Ectodermal cell (in vitro differentiated cells): ENCODE data around the gene CBX4.
A peak's percentile ranks its signal among the peaks of the same experiment; 100 is the strongest.

Experiments
- H3K27ac ChIP-seq: 2 replicates; pipeline ENCODE4 v1.7.0; 2013; ENCODE audit warnings: mild to moderate bottlenecking, low read depth, low read length; ENCODE audit not compliant: insufficient read depth, poor library complexity, severe bottlenecking
- H3K27me3 ChIP-seq: 2 replicates; pipeline ENCODE4 v1.7.0; 2013; ENCODE audit warnings: mild to moderate bottlenecking, low read length; ENCODE audit not compliant: insufficient read depth, control insufficient read depth, poor library complexity, severe bottlenecking
- H3K36me3 ChIP-seq: one replicate; pipeline ENCODE4 v1.7.0; 2013; ENCODE audit warnings: low read length; ENCODE audit not compliant: control insufficient read depth, insufficient read depth
- H3K4me1 ChIP-seq: one replicate; pipeline ENCODE4 v1.7.0; 2013; ENCODE audit warnings: low read length; ENCODE audit not compliant: control insufficient read depth, insufficient read depth
- H3K4me3 ChIP-seq: 2 replicates; pipeline ENCODE4 v1.7.0; 2013; ENCODE audit warnings: low read depth, low read length, control low read depth; ENCODE audit not compliant: insufficient read depth
- H3K9me3 ChIP-seq: 2 replicates; pipeline ENCODE4 v1.7.0; 2013; ENCODE audit warnings: mild to moderate bottlenecking, low read length, moderate library complexity; ENCODE audit not compliant: control insufficient read depth
- WGBS, 2 experiments: methylation state at CpG; one replicate each; pipeline ENCODE4 v1.1.7; 2013; ENCODE audit warnings: missing lambda C conversion rate in 2 of 2; 5-methylcytosine and 5-hydroxymethylcytosine counted together

CBX4 gene

DNA sequence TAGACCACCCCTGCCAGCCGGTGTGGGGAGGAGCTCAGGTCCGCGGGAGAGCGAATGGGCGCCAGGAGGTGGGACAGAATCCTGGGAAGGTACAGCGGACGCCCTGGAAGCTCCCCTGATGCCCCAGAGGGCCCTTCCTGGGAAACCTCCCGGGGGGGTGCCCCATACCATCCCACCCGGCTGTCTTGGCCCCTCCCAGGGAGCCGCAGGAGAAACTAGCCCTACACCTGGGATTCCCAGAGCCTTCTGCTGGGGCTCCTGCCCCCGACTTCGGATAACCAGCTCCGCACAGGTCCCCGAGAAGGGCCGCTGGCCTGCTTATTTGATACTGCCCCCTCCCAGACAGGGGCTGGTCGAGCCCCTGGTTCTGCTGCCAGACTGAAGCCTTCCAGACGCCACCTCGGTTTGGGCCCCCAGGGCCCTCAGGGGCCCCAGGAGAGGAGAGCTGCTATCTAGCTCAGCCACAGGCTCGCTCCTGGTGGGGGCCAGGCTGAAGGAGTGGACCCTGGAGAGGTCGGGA, 3.0 kb upstream of the CBX4 start:
- Histone ChIP-seq H3K9me3 (no peaks in the 10 kb centered on the region), H3K4me3 (no peak overlapping the region), H3K4me1 (peaks cover 23% of the 10 kb centered on the region), H3K36me3 (no peaks in the 10 kb centered on the region), H3K27ac (no peak overlapping the region), H3K27me3 (peaks cover 80% of the 10 kb centered on the region)
- 3 to 5% methylated on average over 20 of the region's 20 CpGs for WGBS, 2 experiments

- Histone ChIP-seq H3K27me3 (peaks cover 86% of the 10 kb centered on the region), H3K36me3 (no peaks in the 10 kb centered on the region), H3K9me3 (no peaks in the 10 kb centered on the region), H3K4me1 (peaks cover 30% of the 10 kb centered on the region), H3K4me3 (no peak overlapping the region), H3K27ac (no peak overlapping the region)
- WGBS, 2 experiments, result 2 to 3% methylated on average over 55 of the region's 55 CpGs
Observed at GRCh38 chr17:79841369-79842135, 2.3 kb upstream of the CBX4 start.

- 5% methylated on average over 19 of the region's 19 CpGs for WGBS, 2 experiments
- H3K27me3 ChIP-seq, result peaks cover 88% of the 10 kb centered on the region
- H3K36me3 ChIP-seq, result no peaks in the 10 kb centered on the region
- no peaks in the 10 kb centered on the region for H3K9me3 ChIP-seq
- peaks cover 35% of the 10 kb centered on the region for H3K4me1 ChIP-seq
- no peak overlapping the region for H3K4me3 ChIP-seq
- H3K27ac ChIP-seq, result no peak overlapping the region
Observed at GRCh38 chr17:79840989-79841286, 1.7 kb upstream of the CBX4 start.

DNA sequence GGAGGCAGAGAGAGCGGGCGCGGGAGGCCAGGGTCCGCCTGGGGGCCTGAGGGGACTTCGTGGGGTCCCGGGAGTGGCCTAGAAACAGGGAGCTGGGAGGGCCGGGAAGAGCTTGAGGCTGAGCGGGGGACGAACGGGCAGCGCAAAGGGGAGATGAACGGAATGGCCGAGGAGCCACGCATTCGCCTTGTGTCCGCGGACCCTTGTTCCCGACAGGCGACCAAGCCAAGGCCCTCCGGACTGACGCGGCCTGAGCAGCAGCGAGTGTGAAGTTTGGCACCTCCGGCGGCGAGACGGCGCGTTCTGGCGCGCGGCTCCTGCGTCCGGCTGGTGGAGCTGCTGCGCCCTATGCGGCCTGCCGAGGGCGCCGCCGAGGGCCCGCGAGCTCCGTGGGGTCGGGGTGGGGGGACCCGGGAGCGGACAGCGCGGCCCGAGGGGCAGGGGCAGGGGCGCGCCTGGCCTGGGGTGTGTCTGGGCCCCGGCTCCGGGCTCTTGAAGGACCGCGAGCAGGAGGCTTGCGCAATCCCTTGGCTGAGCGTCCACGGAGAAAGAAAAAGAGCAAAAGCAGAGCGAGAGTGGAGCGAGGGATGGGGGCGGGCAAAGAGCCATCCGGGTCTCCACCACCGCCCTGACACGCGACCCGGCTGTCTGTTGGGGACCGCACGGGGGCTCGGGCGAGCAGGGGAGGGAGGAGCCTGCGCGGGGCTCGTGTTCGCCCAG, 1.2 kb upstream of the CBX4 start:
- H3K4me3 ChIP-seq, result no peak overlapping the region

DNA sequence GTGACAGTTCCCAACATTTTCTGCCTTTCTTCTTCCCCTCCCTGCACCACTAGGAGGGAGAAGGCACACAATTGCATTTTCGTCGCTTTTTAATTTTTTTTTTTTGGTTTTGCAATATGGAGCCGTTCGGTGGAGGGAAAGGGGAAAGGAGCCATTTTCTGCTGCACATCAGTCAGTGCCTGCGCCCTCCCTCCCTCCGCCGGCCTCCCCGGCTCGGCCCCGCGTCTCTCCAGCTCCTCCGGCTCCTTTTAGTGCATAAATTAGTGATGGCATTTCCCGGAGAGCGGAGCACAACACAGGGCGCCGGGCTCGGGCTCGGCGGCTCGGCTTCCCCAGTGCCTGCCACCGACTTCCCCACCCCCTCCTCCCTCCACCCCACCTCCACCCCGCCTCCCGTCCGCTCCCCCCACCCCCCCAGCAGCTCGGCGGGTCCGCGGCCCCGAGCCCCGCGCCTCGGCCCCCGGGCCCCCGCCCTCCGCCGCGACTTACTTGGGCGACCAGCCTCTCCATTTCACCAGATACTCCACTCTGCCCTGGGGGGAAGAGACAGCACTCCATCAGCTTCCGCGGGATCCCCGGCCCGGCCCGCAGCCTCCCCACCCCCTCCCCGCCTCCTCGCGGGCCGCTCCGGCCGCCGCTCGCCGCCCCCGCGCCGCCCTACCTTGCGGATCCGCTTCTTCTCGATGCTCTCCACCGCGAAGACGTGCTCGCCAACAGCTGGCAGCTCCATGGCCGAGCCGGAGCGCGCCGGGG, 542 bp downstream of the CBX4 start:
- 0 to 1% methylated on average over 60 to 63 of the region's 67 CpGs for WGBS, 2 experiments
- Histone ChIP-seq H3K9me3 (no peaks in the 10 kb centered on the region), H3K4me3 (peak overlapping the region; percentile 58), H3K36me3 (no peaks in the 10 kb centered on the region), H3K27ac (peak overlapping the region; percentile 50), H3K27me3 (peaks cover 88% of the 10 kb centered on the region), H3K4me1 (peaks cover 51% of the 10 kb centered on the region)

More for the DNA sequence above, 1.2 kb upstream of the CBX4 start:
- H3K4me1 ChIP-seq, result peaks cover 40% of the 10 kb centered on the region
- WGBS, 2 experiments, result 6 to 8% methylated on average over 74 of the region's 74 CpGs
- no peak overlapping the region for H3K27ac ChIP-seq
- H3K27me3 ChIP-seq, result peaks cover 88% of the 10 kb centered on the region
- H3K9me3 ChIP-seq, result no peaks in the 10 kb centered on the region
- no peaks in the 10 kb centered on the region for H3K36me3 ChIP-seq

GRCh38 chr17:79837888-79838521, 1.2 kb downstream of the CBX4 start:
- H3K4me1 ChIP-seq, result peaks cover 54% of the 10 kb centered on the region
- peaks cover 88% of the 10 kb centered on the region for H3K27me3 ChIP-seq
- no peaks in the 10 kb centered on the region for H3K9me3 ChIP-seq
- peak overlapping the region; percentile 21 for H3K27ac ChIP-seq
- peak overlapping the region; percentile 58 for H3K4me3 ChIP-seq
- no peaks in the 10 kb centered on the region for H3K36me3 ChIP-seq
- whole genome bisulfite sequencing, 2 experiments, result 1 to 3% methylated on average over 26 to 29 of the region's 30 CpGs

GRCh38 chr17:79836972-79837887, 2.0 kb downstream of the CBX4 start:
- H3K27ac ChIP-seq, result no peak overlapping the region
- WGBS, 2 experiments, result 1% methylated on average over 41 of the region's 41 CpGs
- H3K27me3 ChIP-seq, result peaks cover 88% of the 10 kb centered on the region

DNA sequence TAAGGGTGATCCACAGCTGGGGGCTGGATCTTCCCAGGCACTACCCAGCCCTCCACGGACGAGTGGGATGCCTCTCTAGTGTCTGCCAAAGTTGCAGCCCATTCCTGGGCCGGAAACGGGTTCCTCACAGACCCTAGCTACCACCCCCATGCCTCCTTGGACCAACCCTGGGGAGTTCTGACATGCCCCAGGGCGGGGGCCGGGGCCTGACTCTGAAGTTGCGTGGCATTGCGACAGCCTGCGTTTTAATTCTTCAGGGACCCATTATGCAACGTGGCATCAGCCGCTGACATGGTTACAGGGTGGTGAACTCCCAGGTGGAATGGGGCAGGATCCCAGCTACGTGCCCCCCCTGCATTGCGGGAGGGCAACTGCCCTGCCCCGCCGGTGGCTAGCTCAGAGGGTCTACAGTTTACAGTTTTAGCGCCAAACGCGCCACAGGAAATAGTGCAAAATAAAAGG, 2.7 kb downstream of the CBX4 start:
- Histone ChIP-seq H3K36me3 (no peaks in the 10 kb centered on the region), H3K27me3 (peaks cover 88% of the 10 kb centered on the region), H3K4me3 (peak overlapping the region; percentile 58), H3K9me3 (no peaks in the 10 kb centered on the region), H3K27ac (no peak overlapping the region), H3K4me1 (peaks cover 54% of the 10 kb centered on the region)
- WGBS, 2 experiments, result 1% methylated on average over 18 of the region's 18 CpGs

More at GRCh38 chr17:79836972-79837887, 2.0 kb downstream of the CBX4 start:
- no peaks in the 10 kb centered on the region for H3K9me3 ChIP-seq
- peaks cover 56% of the 10 kb centered on the region for H3K4me1 ChIP-seq
- peak overlapping the region; percentile 58 for H3K4me3 ChIP-seq
- no peaks in the 10 kb centered on the region for H3K36me3 ChIP-seq

DNA sequence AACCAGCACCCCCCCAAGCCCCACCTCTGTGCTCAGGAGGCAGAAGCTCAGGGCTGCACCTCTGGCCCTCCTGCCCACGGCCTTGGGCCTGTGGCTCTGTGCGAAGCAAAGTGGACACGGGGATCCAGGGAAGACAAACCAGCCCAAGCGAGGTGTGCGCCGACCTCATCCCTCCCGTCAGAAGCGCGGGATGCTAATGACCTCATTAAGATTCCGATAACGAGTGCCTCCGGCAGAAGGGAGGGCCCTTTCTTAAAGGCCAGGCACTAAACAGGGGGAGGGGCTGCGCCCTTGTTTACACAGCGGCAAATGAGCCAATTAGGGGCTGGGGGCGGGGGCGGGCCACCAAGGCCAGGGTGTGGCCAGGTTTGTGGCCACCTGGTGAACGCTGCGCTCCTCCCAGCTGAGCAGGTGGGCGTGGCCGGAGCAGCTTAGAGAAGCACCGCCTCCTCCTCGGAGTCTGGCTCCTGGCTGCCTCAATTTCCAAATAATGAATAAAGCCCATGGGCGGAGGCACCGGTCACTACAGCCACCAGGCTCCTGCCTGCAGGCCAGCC, 3.2 kb downstream of the CBX4 start:
- Histone ChIP-seq H3K36me3 (no peaks in the 10 kb centered on the region), H3K27ac (no peak overlapping the region), H3K4me1 (peaks cover 58% of the 10 kb centered on the region), H3K27me3 (peaks cover 88% of the 10 kb centered on the region), H3K4me3 (no peak overlapping the region), H3K9me3 (no peaks in the 10 kb centered on the region)
- WGBS, 2 experiments, result 1% methylated on average over 24 of the region's 24 CpGs
